AG04450 (cell line): ENCODE data around the gene MS4A7. TPM values are rescaled to one million over a fixed set of nuclear protein-coding genes. Genes with fewer than 3 reads are reported as not detected.
"Not testable (repeated sequence)": the region's sequence is repeated elsewhere in the genome, so short reads cannot be mapped to it uniquely, and the experiment has no call there.

Experiments used
- CTCF ChIA-PET: fragments of 300-600, 350-600 bp; formaldehyde crosslinking; extraction: SDS; loops from one replicate; lab custom pipeline; 2022; ENCODE audit warnings: antibody characterized with exemption, inconsistent platforms; lab: Charles Lee
- POLR2A ChIA-PET: fragments of 350-600 bp; formaldehyde crosslinking; extraction: SDS; loops from one replicate; lab custom pipeline; 2021; ENCODE audit warnings: antibody characterized with exemption, inconsistent platforms; lab: Yijun Ruan, JAX
- DNase-seq: peaks from one replicate; pipeline ENCODE4 v3.0.0-alpha.2; 2011; ENCODE audit warnings: low read depth, low spot score
- H3K27ac ChIP-seq: one replicate; pipeline ENCODE4 v1.5.1; 2012; ENCODE audit warnings: low read depth, low read length, control low read depth
- H3K27me3 ChIP-seq: one replicate; pipeline ENCODE4 v1.6.0; 2012; ENCODE audit warnings: low read length; ENCODE audit not compliant: control insufficient read depth, insufficient read depth
- H3K4me3 ChIP-seq: 2 replicates; pipeline ENCODE4 v1.5.1; 2011; ENCODE audit warnings: mild to moderate bottlenecking, low read depth, low read length, control low read depth
- H3K9me3 ChIP-seq: 2 replicates; pipeline ENCODE4 v1.5.1; 2012; ENCODE audit warnings: low read length; ENCODE audit not compliant: control insufficient read depth, insufficient read depth
- CTCF ChIP-seq: IDR thresholded peaks from 2 replicates; pipeline ENCODE4 v1.5.1; 2011; ENCODE audit warnings: low read depth, low read length, control low read depth, inconsistent platforms
- polyA plus RNA-seq: library from polyadenylated mRNA; depleted of rRNA; stranded (reverse); fragments of >200 nt; gene quantifications from 2 replicates; pipeline ENCODE4 v1.2.3, GENCODE V29; 2011

The MS4A7 gene
- polyA plus RNA-seq, 1 experiment, result not detected

DNA sequence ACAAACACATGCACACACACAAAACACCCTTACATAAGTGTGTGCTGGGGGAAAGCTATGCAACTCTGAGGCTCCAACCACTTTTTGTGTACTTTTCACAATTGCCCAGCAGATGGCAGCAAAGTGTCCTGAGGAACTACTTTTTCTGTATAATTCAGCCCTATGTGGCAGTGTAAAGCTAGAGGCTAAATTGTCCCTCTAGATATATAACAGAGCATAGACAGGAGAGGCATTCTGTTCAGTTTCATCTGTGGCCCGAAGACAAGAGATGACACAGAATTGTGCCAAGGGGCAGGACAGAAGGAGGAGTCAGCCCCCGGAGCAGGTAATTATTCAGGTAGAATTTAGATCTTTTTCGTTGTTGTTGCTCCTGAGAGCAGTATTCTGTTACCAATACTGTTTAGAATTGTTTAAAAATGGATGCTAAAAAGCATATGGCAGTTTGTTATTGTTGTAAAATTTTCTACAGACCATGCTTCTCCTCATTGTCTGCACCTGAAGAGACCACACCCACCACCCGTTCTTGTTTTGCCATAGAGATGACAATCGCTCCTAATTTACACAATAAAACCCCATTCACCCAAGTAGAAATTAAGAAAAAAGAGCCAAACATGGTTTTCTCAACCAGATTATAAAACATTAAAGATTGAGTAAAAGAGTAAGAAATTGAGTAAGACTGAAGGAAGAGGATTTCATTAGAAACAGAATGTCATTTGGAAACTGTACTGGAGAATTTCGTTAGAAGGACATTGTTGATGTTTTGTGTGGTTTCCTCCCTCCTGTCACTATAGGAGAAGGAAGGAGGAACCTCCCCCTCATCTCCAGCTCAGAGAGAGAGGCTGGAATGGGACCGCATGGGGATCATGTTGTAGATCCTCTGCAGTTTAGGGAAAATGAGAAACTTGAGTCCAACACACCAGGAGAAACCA lies 14.5 kb upstream of the MS4A7 start:
- peak; percentile 60 for TF ChIP-seq CTCF
- POLR2A ChIA-PET, result no interaction called here
- H3K27ac ChIP-seq, result no peak overlapping the region
- no peaks in the 10 kb centered on the region for H3K27me3 ChIP-seq
- CTCF ChIA-PET, result interaction anchor here (0.5 to 1.5 kb wide), 10 partner anchors 14 to 453 kb away, joined by 3 to 4 read pairs (median 3); no protein-coding TSS in a partner anchor
- peaks cover 15% of the 10 kb centered on the region for H3K9me3 ChIP-seq
- H3K4me3 ChIP-seq, result no peak overlapping the region
- DNase-seq, result no peak

DNA sequence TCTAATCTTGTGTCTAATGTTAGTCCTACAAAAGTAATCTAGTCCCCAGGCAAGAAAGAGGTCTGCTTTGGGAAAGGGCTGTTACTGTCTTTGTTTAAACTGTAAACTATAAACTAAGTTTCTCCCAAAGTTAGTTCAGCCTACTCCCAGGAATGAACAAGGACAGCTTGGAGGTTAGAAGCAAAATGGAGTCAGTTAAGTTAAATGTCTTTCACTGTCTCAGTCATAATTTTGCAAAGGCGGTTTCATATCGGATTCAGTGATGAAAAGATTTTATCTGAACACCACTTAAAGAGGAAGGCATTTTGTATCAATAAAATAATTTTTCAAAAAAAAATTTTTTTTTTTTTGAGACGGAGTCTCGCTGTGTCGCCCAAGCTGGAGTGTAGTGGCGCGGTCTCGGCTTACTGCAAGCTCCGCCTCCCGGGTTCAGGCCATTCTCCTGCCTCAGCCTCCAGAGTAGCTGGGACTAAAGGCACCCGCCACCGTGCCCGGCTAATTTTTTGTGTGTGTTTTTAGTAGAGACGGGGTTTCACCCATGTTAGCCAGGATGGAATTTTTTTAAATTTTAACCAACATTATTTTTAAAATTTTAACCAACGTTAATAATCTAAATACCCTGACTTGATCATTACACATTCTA lies 11.9 kb upstream of the MS4A7 start:
- H3K9me3 ChIP-seq, H3K27ac ChIP-seq, CTCF ChIA-PET, H3K4me3 ChIP-seq, DNase-seq, H3K27me3 ChIP-seq, POLR2A ChIA-PET: not testable (repeated sequence)

GRCh38 chr11:60367009-60367408 lies 11.3 kb upstream of the MS4A7 start:
- no peak for DNase-seq
- peaks cover 5% of the 10 kb centered on the region; the same call in 1 of the 2 replicates for H3K9me3 ChIP-seq
- H3K27me3 ChIP-seq, result no peaks in the 10 kb centered on the region
- POLR2A ChIA-PET, result no interaction called here
- TF ChIP-seq CTCF, result no peak
- H3K4me3 ChIP-seq, result no peak overlapping the region
- CTCF ChIA-PET, result no interaction called here
- no peak overlapping the region for H3K27ac ChIP-seq

DNA sequence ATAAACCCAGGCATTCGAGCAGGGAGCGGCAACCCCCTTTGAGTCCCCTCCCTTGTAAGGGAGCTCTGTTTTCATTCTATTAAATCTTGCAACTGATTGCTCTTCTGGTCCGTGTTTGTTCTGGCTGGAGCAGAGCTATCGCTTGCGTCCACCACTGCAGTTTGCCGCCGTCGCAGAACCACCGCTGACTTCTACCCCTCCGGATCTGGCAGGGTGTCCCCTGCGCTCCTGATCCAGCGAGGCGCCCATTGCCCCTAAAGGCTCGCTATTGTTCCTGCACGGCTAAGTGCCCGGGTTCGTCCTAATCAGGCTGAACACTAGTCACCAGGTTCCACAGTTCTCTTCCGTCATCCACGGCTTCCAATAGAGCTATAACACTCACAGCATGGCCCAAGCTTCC lies 10.4 kb upstream of the MS4A7 start:
- peaks cover 7% of the 10 kb centered on the region; the same call in 1 of the 2 replicates for H3K9me3 ChIP-seq
- no peak overlapping the region for H3K4me3 ChIP-seq
- POLR2A ChIA-PET, result no interaction called here
- no peak for DNase-seq
- CTCF ChIA-PET, result no interaction called here
- no peak overlapping the region for H3K27ac ChIP-seq
- H3K27me3 ChIP-seq, result no peaks in the 10 kb centered on the region
- TF ChIP-seq CTCF, result no peak

DNA sequence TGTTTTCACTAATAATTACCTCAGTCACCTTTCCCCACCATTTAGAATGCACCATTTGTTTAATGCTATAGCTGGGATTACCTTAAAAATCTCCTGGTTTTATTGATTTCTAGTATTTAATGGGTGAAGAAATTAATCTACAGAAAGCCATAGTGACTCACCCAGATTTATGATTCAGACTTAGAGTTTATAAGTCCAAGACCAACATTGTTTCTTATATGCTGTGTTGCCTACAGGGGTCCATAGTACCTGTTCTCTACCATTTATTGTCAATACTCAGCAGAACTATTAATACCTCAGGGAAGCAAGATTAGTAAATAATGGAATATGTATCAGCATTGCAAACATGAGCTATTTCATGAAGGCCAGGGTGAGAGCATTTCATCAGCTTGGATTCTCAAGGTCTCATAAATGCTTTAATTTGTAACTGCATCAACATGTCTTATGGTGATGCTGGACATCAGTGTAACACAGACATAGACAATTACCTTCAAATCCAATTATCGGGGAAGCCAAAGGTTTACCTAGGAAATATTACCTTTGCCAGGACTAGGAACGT lies 8.0 kb upstream of the MS4A7 start:
- no peaks in the 10 kb centered on the region for H3K27me3 ChIP-seq
- ChIA-PET POLR2A (no interaction called here), CTCF (no interaction called here)
- peaks cover 16% of the 10 kb centered on the region for H3K9me3 ChIP-seq
- DNase-seq, result no peak
- H3K4me3 ChIP-seq, result no peak overlapping the region
- H3K27ac ChIP-seq, result no peak overlapping the region
- no peak for TF ChIP-seq CTCF
